GM19324 (cell line): ENCODE measurements around the gene OCIAD1.
A peak's percentile ranks its signal among the peaks of the same experiment; 100 is the strongest.
"Not testable (repeated sequence)": the region's sequence is repeated elsewhere in the genome, so short reads cannot be mapped to it uniquely, and the experiment has no call there.

Source experiments
- ATAC-seq: cut with Tn5 transposase; IDR thresholded peaks from one replicate; pipeline ENCODE4 v1.9.1; 2021; ENCODE audit warnings: mild to moderate bottlenecking, moderate library complexity; ENCODE audit not compliant: unreplicated experiment, low FRiP score

OCIAD1 gene

DNA sequence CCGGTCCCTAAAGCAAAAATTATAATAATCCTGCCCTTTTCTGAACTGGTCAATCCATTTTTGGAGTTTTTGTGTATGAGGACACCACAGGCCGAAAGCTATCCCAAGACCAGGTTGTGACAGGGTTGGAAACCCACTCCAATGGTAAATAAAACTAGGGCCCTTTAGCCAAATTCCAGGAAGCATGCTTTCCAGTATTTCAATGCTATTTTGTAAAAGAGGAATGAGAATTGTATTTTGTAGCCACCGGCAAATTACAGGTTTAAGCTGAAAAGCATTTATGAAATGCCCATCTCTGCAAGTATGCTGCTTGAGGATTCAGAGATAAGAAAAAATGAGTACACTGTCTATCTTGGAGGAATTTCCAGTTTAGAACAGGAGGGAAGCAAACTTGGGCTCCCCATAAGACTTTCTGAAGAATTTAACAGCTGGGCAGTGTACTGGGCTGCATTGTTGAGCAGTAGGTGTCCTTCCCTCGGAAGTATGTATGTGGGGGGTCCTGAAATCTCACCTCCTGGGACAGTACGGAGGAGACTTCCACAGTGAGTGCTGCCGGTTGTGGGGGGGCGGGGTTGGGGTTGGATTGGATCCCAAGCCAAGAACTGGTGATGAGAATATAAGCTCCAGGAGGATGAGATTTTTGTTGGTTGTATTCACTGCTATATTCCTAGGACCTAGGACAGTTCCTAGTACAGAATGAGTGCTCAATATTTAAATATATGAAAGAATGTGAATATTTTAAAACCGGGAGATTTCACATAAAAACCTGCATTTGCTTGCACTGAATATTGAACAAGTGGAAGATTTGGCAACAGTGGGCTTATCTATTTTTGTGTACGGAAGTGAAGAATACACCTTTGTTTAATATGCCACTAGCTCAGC, 48.9 kb downstream of the OCIAD1 start:
- no peak for ATAC-seq

DNA sequence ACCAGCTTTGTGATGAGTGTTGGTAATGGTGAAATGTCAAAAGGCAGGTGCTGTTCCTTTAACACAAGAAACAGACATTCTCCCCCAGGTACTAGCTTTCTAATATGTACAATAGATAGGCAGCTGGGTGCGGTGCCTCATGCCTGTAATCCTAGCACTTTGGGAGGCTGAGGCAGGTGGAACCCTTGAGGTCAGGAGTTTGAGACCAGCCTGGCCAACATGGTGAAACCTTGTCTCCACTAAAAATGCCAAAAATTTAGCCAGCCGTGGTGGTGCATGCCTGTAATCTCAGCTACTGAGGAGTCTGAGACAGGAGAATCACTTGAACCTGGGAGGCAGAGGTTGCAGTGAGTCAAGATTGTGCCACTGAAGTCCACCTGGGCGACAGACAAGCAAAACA, 50.8 kb downstream of the OCIAD1 start:
- ATAC-seq = not testable (repeated sequence)

DNA sequence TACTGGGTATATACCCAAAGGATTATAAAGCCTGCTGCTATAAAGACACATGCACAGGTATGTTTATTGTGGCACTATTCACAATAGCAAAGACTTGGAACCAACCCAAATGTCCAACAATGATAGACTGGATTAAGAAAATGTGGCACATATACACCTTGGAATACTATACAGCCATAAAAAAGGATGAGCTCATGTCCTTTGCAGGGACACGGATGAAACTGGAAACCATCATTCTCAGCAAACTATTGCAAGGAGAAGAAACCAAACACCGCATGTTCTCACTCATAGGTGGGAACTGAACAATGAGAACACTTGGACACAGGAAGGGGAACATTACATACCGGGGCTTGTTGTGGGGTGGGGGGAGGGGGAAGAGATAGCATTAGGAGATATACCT, 58.9 kb downstream of the OCIAD1 start:
- ATAC-seq = not testable (repeated sequence)

DNA sequence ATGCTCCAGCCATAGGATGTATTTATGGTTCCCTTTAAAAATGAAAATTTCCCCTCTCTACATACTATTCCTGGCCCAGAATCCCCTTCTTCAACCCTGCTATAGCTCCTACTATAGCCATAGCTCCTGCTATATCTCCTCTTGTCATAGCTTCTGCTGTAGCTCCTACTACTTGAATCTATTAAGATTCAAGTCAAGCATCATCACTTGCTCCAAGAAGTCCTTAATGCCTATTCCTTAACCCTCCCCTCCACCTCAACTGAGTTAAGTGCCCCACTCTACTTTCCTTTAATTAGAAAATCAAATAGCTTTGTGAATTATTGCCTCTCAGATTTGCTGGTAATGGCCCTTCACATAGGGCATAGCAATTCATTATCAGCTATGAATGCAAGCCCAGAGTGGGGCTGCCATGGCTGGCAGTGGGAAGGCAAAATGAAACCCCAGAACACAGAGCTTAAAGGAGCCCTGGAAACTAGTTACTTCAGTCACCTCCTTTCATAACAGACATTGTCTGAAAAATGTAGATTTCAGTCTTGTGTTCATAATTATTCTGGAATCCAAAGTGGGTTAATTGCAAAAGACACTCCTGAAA, 60.2 kb downstream of the OCIAD1 start:
- no peak for ATAC-seq

DNA sequence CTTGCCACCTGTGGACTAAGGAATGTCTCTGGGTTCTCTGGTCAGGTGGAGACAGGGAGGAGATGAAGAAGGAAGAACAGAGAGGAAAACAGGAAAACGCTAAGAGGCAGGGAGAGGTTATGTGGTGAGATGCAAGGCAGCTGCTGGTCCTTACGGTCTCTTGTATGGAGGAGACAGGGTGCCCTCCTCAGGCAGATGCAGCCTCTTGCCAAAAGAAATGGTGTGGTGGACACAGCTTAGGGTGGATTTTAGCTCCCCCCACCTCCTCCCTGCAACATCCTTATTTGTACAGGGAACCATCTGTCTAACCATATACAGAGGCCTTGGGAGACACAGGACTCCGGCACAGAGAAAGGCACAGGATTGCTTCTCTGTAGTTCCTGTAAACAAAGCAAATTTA, 66.0 kb downstream of the OCIAD1 start:
- ATAC-seq = no peak

DNA sequence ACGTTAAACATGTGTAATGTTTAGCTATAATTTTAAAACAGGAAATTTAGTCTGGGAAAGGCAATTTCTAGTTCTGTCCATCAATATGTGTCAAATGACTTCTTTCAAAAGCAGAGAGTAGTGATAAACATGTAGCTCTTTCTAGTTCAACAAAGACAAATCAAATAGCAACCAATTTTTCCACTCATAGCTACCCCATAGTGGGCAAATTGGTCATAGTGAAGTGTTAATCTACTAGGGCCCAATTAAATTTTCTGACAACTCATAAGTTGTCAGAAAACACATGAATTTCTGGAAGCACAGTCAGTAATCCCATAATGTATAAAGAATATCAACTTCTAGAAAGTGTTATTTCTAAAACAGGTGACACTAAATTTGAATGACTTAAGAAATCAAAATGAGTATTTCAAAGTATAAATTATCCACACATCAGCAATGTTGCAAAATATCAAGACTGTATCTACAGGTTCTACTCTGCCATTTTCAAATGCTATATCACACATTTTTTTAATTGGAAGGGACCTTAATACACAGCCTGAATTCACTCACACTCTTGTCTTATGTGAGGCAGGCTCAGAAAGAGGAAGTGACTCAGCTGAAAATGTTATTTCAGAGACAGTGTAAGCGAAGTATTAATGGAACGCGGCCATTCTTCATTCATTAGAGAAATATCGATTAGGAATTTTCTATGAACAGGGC, 68.0 kb downstream of the OCIAD1 start:
- ATAC-seq = no peak

GRCh38 chr4:48899432-48899749, 68.5 kb downstream of the OCIAD1 start:
- ATAC-seq = no peak

- ATAC-seq = no peak
These were observed 69.1 kb downstream of the OCIAD1 start for GRCh38 chr4:48899950-48900349.

GRCh38 chr4:48901196-48901595, 70.3 kb downstream of the OCIAD1 start:
- no peak for ATAC-seq

GRCh38 chr4:48902266-48902665, 71.4 kb downstream of the OCIAD1 start:
- ATAC-seq = no peak

DNA sequence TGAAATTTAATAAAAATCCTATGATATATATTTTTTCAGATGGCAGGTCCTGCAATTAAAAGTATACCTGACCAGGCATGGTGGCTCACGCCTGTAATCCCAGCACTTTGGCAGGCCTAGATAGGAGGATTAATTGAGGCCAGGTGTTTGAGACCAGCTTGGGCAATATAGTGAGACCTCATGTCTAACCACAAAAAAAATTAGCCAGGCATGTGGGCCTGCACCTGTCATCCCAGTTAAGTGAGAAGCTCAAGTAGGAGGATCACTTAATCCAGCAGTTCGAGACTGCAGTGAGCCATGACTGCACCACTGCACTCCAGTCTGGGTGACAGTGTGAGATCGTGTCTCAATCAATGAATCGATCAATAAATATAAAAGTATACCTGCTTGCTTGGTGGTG, 73.2 kb downstream of the OCIAD1 start:
- ATAC-seq = no peak

GRCh38 chr4:48904541-48905142, 73.8 kb downstream of the OCIAD1 start:
- ATAC-seq = no peak

DNA sequence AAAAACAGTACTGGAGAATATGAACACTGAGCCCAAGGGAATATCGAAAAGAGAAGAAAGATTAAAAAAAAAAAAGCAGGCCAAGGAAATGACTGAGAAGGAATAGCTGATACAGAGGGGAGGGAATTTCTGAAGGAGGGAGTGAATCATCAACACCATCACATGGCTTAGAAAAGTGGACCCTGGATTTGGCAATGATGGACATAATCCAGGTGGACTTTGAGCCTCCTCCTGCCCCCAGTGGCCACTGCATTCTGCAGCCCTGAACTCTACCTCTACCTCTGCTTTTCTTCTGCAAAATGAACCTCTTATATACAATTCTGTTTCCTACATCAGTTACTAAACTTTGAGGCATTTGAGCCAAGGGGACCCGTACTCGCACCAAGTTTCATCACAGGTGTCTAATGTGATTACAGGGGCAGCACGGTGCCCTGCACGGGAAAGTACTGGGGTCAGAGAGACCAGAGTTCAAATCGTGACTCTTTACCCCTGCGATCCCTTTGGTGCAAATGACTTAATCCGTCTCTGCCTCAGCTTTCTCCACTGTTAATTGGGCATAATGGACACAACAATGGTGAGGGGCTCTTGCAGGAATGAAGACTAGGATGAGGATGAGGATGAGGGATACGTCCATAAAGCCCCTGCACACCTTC, 74.6 kb downstream of the OCIAD1 start:
- no peak for ATAC-seq

GRCh38 chr4:48906206-48907173, 75.6 kb downstream of the OCIAD1 start, which contains the start of gene OCIAD2:
Gene OCIAD2, minus strand, starts transcription at chr4:48906774. Its CDS starts 2,225 bp downstream, at chr4:48904549.
- peak; percentile 98 for ATAC-seq

DNA sequence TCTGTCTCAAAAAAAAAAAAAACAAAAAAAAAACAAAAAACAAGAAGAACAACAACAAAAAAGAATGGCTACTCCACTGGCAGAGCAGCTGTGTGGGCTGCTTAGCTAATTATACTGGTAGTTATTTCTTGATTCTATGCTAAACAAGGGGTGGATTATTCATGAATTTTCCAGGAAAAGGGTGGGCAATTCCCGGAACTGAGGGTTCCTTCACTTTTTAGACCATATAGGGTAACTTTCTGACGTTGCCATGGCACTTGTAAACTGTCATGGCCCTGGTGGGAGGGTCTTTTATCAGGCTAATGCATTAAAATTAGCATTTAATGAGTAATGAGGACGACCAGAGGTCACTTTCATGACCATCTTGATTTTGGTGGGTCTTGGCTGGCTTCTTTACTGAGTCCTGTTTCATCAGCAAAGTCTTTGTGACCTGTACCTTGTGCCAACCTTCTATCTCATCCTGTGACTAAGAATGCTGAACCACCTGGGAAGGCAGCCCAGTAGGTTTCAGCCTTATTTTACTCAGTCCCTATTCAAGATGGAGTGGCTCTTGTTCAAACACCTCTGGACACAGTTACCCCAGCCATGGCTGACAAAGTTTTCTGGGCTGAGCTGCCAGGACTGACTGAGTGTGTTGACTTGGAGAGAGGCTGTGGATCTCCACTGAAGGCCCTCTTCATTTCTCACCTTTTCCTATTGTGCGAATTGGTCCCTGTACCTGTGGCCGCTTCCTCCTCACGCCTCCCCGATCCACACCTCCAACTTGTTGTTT, 77.0 kb downstream of the OCIAD1 start:
- ATAC-seq = no peak

DNA sequence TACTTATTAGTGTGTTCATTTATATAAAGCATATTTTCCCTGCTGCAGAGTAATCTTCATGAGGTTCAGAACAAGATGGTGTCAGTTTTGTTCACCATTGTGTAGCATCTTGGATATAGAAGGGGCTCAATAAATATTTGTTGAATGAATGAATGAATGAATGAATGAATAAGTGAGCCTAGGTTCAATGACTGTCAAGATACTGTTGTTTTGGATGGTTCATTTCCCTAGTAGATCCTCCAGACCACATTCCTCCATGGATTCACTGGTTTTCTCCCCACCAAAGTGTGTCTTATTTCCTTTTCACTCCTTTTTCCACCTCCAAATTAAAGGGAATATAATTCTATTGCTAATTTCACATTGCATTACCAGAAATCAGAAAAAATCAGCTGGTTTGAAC, 77.8 kb downstream of the OCIAD1 start:
- ATAC-seq = no peak

DNA sequence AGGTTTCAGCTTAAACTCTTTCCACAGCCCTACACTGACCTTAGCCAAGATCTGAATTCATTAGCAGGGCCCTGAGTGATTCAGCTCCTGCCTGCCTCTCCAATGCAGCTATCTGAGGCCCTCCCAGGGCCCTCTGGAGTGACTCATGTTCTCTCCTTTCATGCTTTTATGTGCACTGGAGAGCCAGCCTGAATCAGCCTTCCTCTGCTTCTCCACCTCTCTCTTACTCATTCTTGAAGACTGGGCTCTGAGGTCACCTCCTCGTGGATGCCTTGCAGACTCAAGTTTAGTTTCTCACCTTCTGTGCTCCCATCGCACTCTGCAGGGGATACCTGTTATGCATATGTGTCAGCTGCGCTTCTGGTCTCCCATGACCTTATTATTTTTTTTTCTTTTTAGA, 78.8 kb downstream of the OCIAD1 start:
- ATAC-seq = no peak

DNA sequence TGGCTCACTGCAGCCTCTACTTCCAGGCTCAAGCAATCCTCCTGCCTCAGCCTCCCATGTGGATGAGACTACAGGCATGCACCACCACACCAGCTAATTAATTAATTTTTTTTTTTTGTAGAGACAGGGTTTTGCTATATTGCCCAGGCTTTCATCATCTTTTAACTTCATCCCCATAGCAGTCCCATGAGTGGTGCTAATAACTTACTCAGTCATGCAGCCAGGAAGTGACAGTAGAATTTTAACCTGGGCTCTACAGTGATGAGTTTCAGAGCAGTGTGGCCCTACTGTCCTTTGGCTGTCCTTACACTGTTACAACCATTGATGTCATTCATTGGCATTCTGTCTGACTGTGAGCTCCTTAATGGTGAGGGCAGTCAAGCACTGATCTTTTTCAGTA, 79.6 kb downstream of the OCIAD1 start:
- no peak for ATAC-seq
